ENCODE results near the gene CEACAM1. TPM values are rescaled to one million over a fixed set of nuclear protein-coding genes. Genes with fewer than 3 reads are reported as not detected.
A peak's percentile ranks its signal among the peaks of the same experiment; 100 is the strongest.
"Not testable (repeated sequence)": the region's sequence is repeated elsewhere in the genome, so short reads cannot be mapped to it uniquely, and the experiment has no call there.

Gene CEACAM1
- total and polyA plus RNA-seq, 4 donors = 0.60 to 4.4 (median 1.2) TPM

DNA sequence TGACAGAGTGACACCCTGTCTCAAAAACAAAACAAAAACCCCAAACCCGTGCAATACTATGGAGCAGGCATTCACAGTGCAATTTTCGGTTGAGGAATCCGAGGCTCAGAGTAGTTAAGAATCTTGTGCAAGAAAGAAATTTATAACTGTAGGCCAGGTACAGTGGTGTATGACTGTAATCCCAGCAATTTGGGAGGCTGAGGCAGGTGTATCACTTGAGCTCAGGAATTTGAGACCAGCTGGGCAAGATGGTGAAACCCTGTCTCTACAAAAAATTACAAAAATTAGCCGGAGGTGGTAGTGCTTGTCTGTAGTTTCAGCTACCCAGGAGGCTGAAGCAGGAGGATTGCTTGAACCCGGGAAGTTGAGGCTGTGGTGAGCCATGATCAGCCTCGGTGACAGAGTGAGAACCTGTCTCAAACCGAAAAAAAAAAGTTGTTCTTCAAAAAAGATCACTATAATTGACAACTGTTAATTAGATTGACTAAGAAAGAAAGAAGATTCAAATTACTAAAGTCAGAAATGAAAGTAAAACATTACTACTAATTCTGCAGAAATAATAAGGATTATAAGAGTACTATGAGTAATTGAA is 12.9 kb downstream of the CEACAM1 start:
- no peak overlapping the region for H3K27ac ChIP-seq (ENCODE audit: low read depth, low read length)
- H3K4me1 ChIP-seq (ENCODE audit: control insufficient read depth, insufficient read depth, low read length) = no peaks in the 10 kb centered on the region
- no peak for DNase-seq (ENCODE audit: low read depth in 4 of 6, low spot score in 6 of 6)
- no peaks in the 10 kb centered on the region for H3K27me3 ChIP-seq (ENCODE audit: control insufficient read depth, insufficient read depth, low read length)
- H3K36me3 ChIP-seq (ENCODE audit: control insufficient read depth, insufficient read depth, low read length) = no peaks in the 10 kb centered on the region
- no peak overlapping the region for H3K4me3 ChIP-seq (ENCODE audit: low read depth, low read length)
- H3K9me3 ChIP-seq (ENCODE audit: control insufficient read depth, insufficient read depth, low read length) = no peaks in the 10 kb centered on the region
- 94% methylated on average over 2 of the region's 7 CpGs for WGBS (ENCODE audit: insufficient coverage)

DNA sequence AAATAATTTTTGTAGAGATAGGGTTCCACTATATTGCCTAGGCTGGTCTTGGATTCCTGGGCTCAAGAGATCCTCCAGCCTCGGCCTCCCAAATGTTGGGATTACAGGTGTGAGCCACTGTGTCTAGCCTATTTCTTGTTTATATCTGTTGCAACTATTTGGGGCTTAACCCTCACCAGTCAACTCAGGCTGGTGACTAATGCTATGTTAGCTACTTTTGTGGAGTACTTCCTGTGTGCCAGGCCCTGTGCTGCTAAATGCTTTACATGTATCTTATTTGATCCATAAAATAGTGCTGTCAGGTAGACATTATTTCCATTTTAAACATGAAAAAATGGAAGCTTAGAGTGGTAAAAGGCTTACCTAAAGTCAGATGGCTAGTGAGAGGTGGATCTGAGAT is 13.8 kb downstream of the CEACAM1 start:
- no peaks in the 10 kb centered on the region for H3K27me3 ChIP-seq (ENCODE audit: control insufficient read depth, insufficient read depth, low read length)
- 100% methylated on average over 1 of the region's 1 CpG for WGBS (ENCODE audit: insufficient coverage)
- H3K36me3 ChIP-seq (ENCODE audit: control insufficient read depth, insufficient read depth, low read length) = no peaks in the 10 kb centered on the region
- no peaks in the 10 kb centered on the region for H3K9me3 ChIP-seq (ENCODE audit: control insufficient read depth, insufficient read depth, low read length)
- H3K27ac ChIP-seq (ENCODE audit: low read depth, low read length) = no peak overlapping the region
- DNase-seq (ENCODE audit: low read depth in 4 of 6, low spot score in 6 of 6) = no peak
- H3K4me1 ChIP-seq (ENCODE audit: control insufficient read depth, insufficient read depth, low read length) = no peaks in the 10 kb centered on the region
- H3K4me3 ChIP-seq (ENCODE audit: low read depth, low read length) = no peak overlapping the region

DNA sequence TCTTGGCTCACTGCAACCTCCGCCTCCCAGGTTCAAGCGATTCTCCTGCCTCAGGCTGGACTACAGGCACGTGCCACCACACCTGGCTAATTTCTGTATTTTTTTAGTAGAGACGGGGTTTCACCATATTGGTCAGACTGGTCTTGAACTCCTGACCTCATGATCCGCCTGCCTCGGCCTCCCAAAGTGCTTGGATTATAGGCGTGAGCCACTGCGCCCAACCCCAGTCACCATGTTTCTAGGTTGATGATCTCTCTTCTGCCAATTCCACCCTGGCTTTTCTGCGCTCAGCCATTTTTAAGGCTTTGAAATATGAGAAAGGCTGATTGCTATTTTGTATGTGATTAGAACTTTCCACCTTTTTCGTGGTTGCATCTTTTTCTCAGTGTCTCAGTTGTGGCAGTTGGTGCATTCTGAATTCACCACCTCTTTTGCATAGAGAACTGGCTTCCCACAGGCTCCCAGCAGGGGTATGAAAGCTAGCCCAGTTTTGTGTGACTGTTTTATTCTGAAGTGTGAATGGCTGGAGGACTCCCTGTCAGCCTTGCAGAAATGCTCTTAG is 15.5 kb downstream of the CEACAM1 start:
- WGBS (ENCODE audit: insufficient coverage) = 91% methylated on average over 8 of the region's 10 CpGs
- Histone ChIP-seq H3K36me3 (ENCODE audit: control insufficient read depth, insufficient read depth, low read length) (no peaks in the 10 kb centered on the region), H3K9me3 (ENCODE audit: control insufficient read depth, insufficient read depth, low read length) (no peaks in the 10 kb centered on the region), H3K4me3 (ENCODE audit: low read depth, low read length) (no peak overlapping the region), H3K27ac (ENCODE audit: low read depth, low read length) (no peak overlapping the region), H3K4me1 (ENCODE audit: control insufficient read depth, insufficient read depth, low read length) (no peaks in the 10 kb centered on the region), H3K27me3 (ENCODE audit: control insufficient read depth, insufficient read depth, low read length) (no peaks in the 10 kb centered on the region)
- peak in 1 of 6 donors; percentile 7 for DNase-seq (ENCODE audit: low read depth in 4 of 6, low spot score in 6 of 6)

DNA sequence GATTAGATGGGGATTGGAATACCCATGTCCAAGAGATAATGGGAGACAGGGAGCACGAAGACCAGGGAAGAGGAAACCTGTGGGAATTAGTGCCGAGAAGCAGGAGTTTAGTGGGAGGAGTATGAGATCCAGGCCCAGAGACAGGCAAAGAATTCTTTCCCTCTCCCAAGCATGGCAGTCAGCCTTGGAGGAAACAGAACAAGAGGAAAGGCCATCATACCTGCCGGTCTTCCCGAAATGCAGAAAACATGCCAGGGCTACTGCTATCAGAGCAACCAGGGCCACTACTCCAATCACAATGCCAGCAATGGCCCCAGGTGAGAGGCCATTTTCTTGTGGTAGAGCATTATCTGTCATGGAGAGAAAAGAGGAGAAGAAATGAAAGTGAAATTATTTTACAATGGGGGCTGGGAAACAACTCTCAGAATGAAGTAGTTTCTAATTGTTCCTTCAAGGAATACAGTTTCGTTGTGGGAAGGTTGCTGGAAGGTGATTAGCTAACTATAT is 16.1 kb downstream of the CEACAM1 start:
- Histone ChIP-seq H3K4me3 (ENCODE audit: low read depth, low read length) (no peak overlapping the region), H3K27me3 (ENCODE audit: control insufficient read depth, insufficient read depth, low read length) (no peaks in the 10 kb centered on the region), H3K36me3 (ENCODE audit: control insufficient read depth, insufficient read depth, low read length) (no peaks in the 10 kb centered on the region), H3K27ac (ENCODE audit: low read depth, low read length) (no peak overlapping the region), H3K4me1 (ENCODE audit: control insufficient read depth, insufficient read depth, low read length) (no peaks in the 10 kb centered on the region), H3K9me3 (ENCODE audit: control insufficient read depth, insufficient read depth, low read length) (no peaks in the 10 kb centered on the region)
- DNase-seq (ENCODE audit: low read depth in 4 of 6, low spot score in 6 of 6) = no peak
- no CpG with 5 or more reads among the region's 5 CpGs for WGBS (ENCODE audit: insufficient coverage)

DNA sequence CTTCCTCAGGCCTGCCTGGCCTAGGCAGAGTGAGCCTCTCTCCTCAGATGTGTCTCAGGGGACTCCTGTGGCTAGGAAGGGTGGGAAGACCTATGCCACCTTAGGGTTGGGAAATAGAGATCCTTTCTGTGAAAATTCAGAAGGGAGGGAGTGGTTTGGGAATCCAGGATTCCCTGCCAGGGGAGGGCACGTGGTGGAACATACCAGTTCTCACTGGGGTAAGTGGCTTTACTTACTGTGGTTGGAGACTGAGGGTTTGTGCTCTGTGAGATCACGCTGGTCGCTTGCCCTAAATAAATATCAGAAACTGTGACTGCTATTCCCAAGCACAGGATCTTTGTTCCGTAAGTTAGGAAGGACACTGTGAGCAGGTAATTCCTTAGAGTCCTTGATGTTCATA is 16.9 kb downstream of the CEACAM1 start:
- DNase-seq (ENCODE audit: low read depth in 4 of 6, low spot score in 6 of 6) = no peak
- H3K27ac ChIP-seq (ENCODE audit: low read depth, low read length) = no peak overlapping the region
- H3K4me1 ChIP-seq (ENCODE audit: control insufficient read depth, insufficient read depth, low read length) = no peaks in the 10 kb centered on the region
- no peak overlapping the region for H3K4me3 ChIP-seq (ENCODE audit: low read depth, low read length)
- H3K9me3 ChIP-seq (ENCODE audit: control insufficient read depth, insufficient read depth, low read length) = no peaks in the 10 kb centered on the region
- 95% methylated on average over 4 of the region's 4 CpGs for WGBS (ENCODE audit: insufficient coverage)
- no peaks in the 10 kb centered on the region for H3K36me3 ChIP-seq (ENCODE audit: control insufficient read depth, insufficient read depth, low read length)
- H3K27me3 ChIP-seq (ENCODE audit: control insufficient read depth, insufficient read depth, low read length) = no peaks in the 10 kb centered on the region

DNA sequence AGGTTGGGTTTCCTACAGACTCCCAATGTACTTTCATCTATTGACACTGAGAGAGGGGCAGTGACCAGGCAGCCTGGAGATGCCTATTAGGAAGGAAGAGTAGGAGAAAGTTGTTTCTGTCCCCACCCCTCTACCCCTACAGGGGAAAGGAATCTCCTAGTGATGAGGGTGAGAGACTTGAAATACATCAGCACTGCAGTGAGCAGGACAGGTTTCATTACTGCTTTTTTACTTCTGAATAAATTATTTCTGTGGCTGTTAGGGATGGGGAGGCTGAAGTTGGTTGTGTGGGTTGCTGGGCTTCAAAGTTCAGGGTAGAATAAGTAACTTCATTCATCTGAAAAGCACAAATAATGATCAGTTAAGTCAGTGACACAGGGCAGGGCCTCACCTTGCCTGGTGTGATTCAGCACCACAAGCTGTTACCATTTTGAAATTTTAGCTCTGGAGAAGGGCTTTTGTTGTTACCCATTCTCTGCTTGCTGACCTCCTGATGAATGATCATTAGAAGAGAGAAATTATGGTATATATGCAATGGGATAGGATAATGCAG is 19.3 kb downstream of the CEACAM1 start:
- no peaks in the 10 kb centered on the region for H3K27me3 ChIP-seq (ENCODE audit: control insufficient read depth, insufficient read depth, low read length)
- no peaks in the 10 kb centered on the region for H3K9me3 ChIP-seq (ENCODE audit: control insufficient read depth, insufficient read depth, low read length)
- H3K36me3 ChIP-seq (ENCODE audit: control insufficient read depth, insufficient read depth, low read length) = no peaks in the 10 kb centered on the region
- H3K4me1 ChIP-seq (ENCODE audit: control insufficient read depth, insufficient read depth, low read length) = no peaks in the 10 kb centered on the region
- H3K4me3 ChIP-seq (ENCODE audit: low read depth, low read length) = no peak overlapping the region
- no peak overlapping the region for H3K27ac ChIP-seq (ENCODE audit: low read depth, low read length)
- DNase-seq (ENCODE audit: low read depth in 4 of 6, low spot score in 6 of 6) = no peak

DNA sequence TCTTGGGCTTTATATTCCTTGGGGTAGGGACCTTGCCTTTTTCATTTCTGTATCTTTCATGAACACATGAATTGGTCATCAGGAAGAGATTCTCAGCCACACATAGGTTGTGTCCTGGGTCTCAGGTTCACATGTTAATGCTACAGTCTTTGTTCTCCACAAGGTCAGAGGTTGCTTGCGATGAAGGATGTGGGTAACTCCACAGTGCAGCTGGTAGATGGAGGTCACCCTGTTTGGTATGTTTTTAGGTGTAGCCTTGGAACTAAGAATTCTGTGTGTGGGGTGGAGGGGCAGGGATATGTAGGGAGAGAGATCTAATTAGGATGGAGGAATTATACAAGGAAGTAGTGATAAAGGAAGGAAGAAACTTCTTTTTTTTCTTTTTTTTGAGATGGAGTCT is 23.2 kb downstream of the CEACAM1 start:
- no peak overlapping the region for H3K27ac ChIP-seq (ENCODE audit: low read depth, low read length)
- H3K4me3 ChIP-seq (ENCODE audit: low read depth, low read length) = no peak overlapping the region
- no peak for DNase-seq (ENCODE audit: low read depth in 4 of 6, low spot score in 6 of 6)
- H3K4me1 ChIP-seq (ENCODE audit: control insufficient read depth, insufficient read depth, low read length) = no peaks in the 10 kb centered on the region
- 80% methylated on average over 1 of the region's 1 CpG for WGBS (ENCODE audit: insufficient coverage)
- no peaks in the 10 kb centered on the region for H3K9me3 ChIP-seq (ENCODE audit: control insufficient read depth, insufficient read depth, low read length)
- H3K27me3 ChIP-seq (ENCODE audit: control insufficient read depth, insufficient read depth, low read length) = no peaks in the 10 kb centered on the region
- H3K36me3 ChIP-seq (ENCODE audit: control insufficient read depth, insufficient read depth, low read length) = no peaks in the 10 kb centered on the region

DNA sequence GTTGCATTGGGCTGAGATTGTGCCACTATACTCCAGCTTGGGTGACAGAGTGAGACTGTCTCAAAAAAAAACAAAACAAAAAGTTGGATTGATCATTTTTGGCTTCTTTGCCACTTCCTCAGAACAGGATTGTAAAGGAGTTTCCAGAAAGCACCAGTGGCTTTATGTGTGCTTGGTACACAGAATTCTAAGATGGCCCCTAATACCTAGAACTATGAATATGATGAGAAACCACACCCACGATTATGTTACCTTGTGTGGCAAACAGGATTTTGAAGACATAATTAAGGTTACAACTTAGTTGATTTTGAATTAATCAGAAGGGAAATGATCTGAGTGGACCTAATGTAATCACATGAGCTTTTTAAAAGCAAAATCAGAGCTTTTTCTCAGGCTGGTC is 26.5 kb downstream of the CEACAM1 start:
- Histone ChIP-seq H3K36me3 (ENCODE audit: control insufficient read depth, insufficient read depth, low read length) (no peaks in the 10 kb centered on the region), H3K27ac (ENCODE audit: low read depth, low read length) (no peak overlapping the region), H3K27me3 (ENCODE audit: control insufficient read depth, insufficient read depth, low read length) (no peaks in the 10 kb centered on the region), H3K4me3 (ENCODE audit: low read depth, low read length) (no peak overlapping the region), H3K9me3 (ENCODE audit: control insufficient read depth, insufficient read depth, low read length) (no peaks in the 10 kb centered on the region), H3K4me1 (ENCODE audit: control insufficient read depth, insufficient read depth, low read length) (no peaks in the 10 kb centered on the region)
- DNase-seq (ENCODE audit: low read depth in 4 of 6, low spot score in 6 of 6) = no peak
- WGBS (ENCODE audit: insufficient coverage) = no CpG with 5 or more reads among the region's 1 CpG

DNA sequence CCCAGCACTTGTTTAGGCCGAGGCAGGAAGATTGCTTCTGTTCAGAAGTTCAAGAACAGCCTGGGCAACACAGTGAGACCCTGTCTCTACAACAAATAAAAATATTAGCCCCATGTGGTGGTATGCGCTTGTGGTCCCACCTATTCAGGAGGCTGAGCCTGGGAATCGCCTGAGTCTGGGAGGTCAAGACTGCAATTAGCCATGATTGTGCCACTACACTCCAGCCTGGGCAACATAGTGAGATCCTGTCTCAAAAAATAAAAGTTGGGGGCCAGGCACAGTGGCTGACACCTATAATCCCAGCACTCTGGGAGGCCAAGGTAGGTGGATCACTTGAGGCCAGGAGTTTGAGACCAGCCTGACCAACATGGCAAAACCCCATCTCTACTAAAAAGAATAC is 27.0 kb downstream of the CEACAM1 start:
- not testable (repeated sequence) for H3K4me3 ChIP-seq (ENCODE audit: low read depth, low read length); DNase-seq (ENCODE audit: low read depth in 4 of 6, low spot score in 6 of 6); H3K4me1 ChIP-seq (ENCODE audit: control insufficient read depth, insufficient read depth, low read length); H3K27me3 ChIP-seq (ENCODE audit: control insufficient read depth, insufficient read depth, low read length); H3K9me3 ChIP-seq (ENCODE audit: control insufficient read depth, insufficient read depth, low read length); H3K36me3 ChIP-seq (ENCODE audit: control insufficient read depth, insufficient read depth, low read length); H3K27ac ChIP-seq (ENCODE audit: low read depth, low read length)
- WGBS (ENCODE audit: insufficient coverage) = 94% methylated on average over 3 of the region's 3 CpGs

DNA sequence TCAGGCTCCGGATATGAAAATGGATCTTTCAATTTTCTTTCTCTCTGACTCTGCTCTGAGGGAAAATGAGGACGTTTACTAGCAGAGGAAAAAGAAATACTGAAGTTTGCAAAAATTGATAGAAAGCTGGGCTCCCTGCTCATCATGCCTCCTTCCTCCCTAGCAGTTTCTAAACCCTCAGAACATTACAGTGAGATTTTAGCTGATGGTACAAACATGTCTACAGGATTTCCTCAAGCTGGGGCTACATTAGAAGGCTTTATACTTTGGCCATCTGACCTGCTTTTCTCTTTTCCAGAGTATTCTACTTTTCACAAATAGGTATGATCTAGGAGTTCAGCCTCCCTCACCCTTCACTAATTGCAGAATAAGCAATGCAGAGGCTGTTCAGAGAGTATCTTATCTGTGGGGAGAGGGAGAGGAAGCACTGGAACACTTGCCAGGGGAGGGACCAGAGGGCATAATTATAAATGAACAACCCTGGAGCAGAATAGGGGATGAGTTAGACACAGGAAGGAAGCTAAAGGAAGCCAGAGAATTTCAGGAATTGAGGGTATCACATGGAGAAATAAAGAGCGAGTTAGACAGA is 30.0 kb downstream of the CEACAM1 start:
- no peaks in the 10 kb centered on the region for H3K9me3 ChIP-seq (ENCODE audit: control insufficient read depth, insufficient read depth, low read length)
- 83% methylated on average over 1 of the region's 3 CpGs for WGBS (ENCODE audit: insufficient coverage)
- H3K36me3 ChIP-seq (ENCODE audit: control insufficient read depth, insufficient read depth, low read length) = no peaks in the 10 kb centered on the region
- H3K27me3 ChIP-seq (ENCODE audit: control insufficient read depth, insufficient read depth, low read length) = no peaks in the 10 kb centered on the region
- no peak overlapping the region for H3K27ac ChIP-seq (ENCODE audit: low read depth, low read length)
- no peak overlapping the region for H3K4me3 ChIP-seq (ENCODE audit: low read depth, low read length)
- no peaks in the 10 kb centered on the region for H3K4me1 ChIP-seq (ENCODE audit: control insufficient read depth, insufficient read depth, low read length)
- no peak for DNase-seq (ENCODE audit: low read depth in 4 of 6, low spot score in 6 of 6)
